ENCODE results near the gene SEMA6A. TPM values are rescaled to one million over a fixed set of nuclear protein-coding genes. Genes with fewer than 3 reads are reported as not detected.

The SEMA6A gene
- total RNA-seq, 4 donors from 2014 or later, result 22.4 to 118 (median 48.7) TPM

GRCh38 chr5:116510517-116510916 lies 64.1 kb downstream of the SEMA6A start:
- H3K9me3 ChIP-seq, result no peaks in the 10 kb centered on the region
- no peak overlapping the region for H3K27ac ChIP-seq
- TF ChIP-seq POLR2A (IDR thresholded peaks at IDR 0.05), result no peak
- no peak for TF ChIP-seq CTCF (IDR thresholded peaks at IDR 0.05)
- intact Hi-C loops (cut with DNase I; ENCODE audit: low total_unique reads), result no loop called here
- H3K4me1 ChIP-seq, result peaks cover 0 to 4% of the 10 kb centered on the region in 2 donors
- no peaks in the 10 kb centered on the region for H3K27me3 ChIP-seq
- no peak for DNase-seq
- no peaks in the 10 kb centered on the region for H3K36me3 ChIP-seq
- H3K4me3 ChIP-seq, result no peak overlapping the region

- no peak for DNase-seq
- Histone ChIP-seq H3K27me3 (no peaks in the 10 kb centered on the region), H3K4me3 (no peak overlapping the region), H3K9me3 (no peaks in the 10 kb centered on the region), H3K4me1 (peaks cover 0 to 4% of the 10 kb centered on the region in 2 donors), H3K27ac (no peak overlapping the region), H3K36me3 (no peaks in the 10 kb centered on the region)
- TF ChIP-seq CTCF (IDR thresholded peaks at IDR 0.05) (no peak), POLR2A (IDR thresholded peaks at IDR 0.05) (no peak)
- intact Hi-C loops (cut with DNase I; ENCODE audit: low total_unique reads), result no loop called here
Measured at GRCh38 chr5:116509483-116510244, 65.0 kb downstream of the SEMA6A start.

DNA sequence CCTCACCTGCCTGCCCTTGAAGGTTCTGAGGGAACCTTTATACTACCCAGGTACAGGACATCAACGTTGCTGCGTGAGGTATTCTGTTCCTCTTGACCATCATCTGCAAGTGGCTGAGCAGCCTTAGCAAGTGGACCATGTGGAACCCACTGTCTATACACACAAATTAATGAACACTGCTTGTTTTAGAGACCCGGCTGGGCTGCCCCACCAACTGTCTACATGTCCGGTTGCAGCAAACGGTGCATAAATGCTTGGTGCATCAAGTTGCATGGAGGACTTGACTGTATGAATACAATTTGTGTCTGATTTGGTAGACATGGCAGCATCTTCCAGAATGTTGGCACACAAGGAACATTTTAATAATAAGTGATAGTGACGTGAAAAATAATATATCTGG lies 65.8 kb downstream of the SEMA6A start:
- H3K4me1 ChIP-seq, result peaks cover 0 to 4% of the 10 kb centered on the region in 2 donors
- intact Hi-C loops (cut with DNase I; ENCODE audit: low total_unique reads), result no loop called here
- no peak overlapping the region for H3K27ac ChIP-seq

GRCh38 chr5:116507941-116508655 lies 66.5 kb downstream of the SEMA6A start:
- Histone ChIP-seq H3K9me3 (no peaks in the 10 kb centered on the region), H3K27me3 (no peaks in the 10 kb centered on the region), H3K27ac (no peak overlapping the region), H3K4me1 (peaks cover 0 to 4% of the 10 kb centered on the region in 2 donors), H3K36me3 (no peaks in the 10 kb centered on the region), H3K4me3 (no peak overlapping the region)
- intact Hi-C loops (cut with DNase I; ENCODE audit: low total_unique reads), result no loop called here
- DNase-seq, result no peak
- no peak for TF ChIP-seq CTCF (IDR thresholded peaks at IDR 0.05)

More for the DNA sequence above, 65.8 kb downstream of the SEMA6A start:
- TF ChIP-seq POLR2A (IDR thresholded peaks at IDR 0.05), result no peak
- TF ChIP-seq CTCF (IDR thresholded peaks at IDR 0.05), result no peak
- no peaks in the 10 kb centered on the region for H3K36me3 ChIP-seq
- no peaks in the 10 kb centered on the region for H3K27me3 ChIP-seq
- no peaks in the 10 kb centered on the region for H3K9me3 ChIP-seq
- no peak for DNase-seq
- H3K4me3 ChIP-seq, result no peak overlapping the region

GRCh38 chr5:116507051-116507537 lies 67.5 kb downstream of the SEMA6A start:
- Histone ChIP-seq H3K4me3 (no peak overlapping the region), H3K4me1 (peaks cover 0 to 4% of the 10 kb centered on the region in 2 donors), H3K27ac (no peak overlapping the region), H3K27me3 (no peaks in the 10 kb centered on the region), H3K9me3 (no peaks in the 10 kb centered on the region), H3K36me3 (no peaks in the 10 kb centered on the region)
- intact Hi-C loops (cut with DNase I; ENCODE audit: low total_unique reads), result no loop called here
- DNase-seq, result no peak
- TF ChIP-seq POLR2A (IDR thresholded peaks at IDR 0.05) (no peak), CTCF (IDR thresholded peaks at IDR 0.05) (no peak)
